GM23248 (cell line): ENCODE results near the gene SYNDIG1. TPM values are rescaled to one million over a fixed set of nuclear protein-coding genes. Genes with fewer than 3 reads are reported as not detected.

Source experiments
- DNase-seq: peaks from one replicate; pipeline ENCODE4 v3.0.0-alpha.2; 2015
- H2AFZ ChIP-seq: fragments of 200-600 bp; sonication (generic); 2 replicates; pipeline ENCODE4 v1.6.1; 2016; ENCODE audit warnings: antibody characterized with exemption
- H3F3A ChIP-seq: fragments of 200-600 bp; sonication (generic); 2 replicates; pipeline ENCODE4 v1.6.1; 2016; ENCODE audit warnings: mild to moderate bottlenecking, antibody characterized with exemption, mixed run types; ENCODE audit not compliant: insufficient read depth
- H3K27ac ChIP-seq: fragments of 200-600 bp; sonication (generic); 2 replicates; pipeline ENCODE4 v1.5.1; 2016; ENCODE audit warnings: mild to moderate bottlenecking
- H3K27me3 ChIP-seq: fragments of 200-600 bp; sonication (generic); replicated peaks from 2 replicates; pipeline ENCODE4 v1.6.1; 2016; ENCODE audit warnings: mild to moderate bottlenecking; ENCODE audit not compliant: insufficient read depth
- H3K36me3 ChIP-seq: fragments of 200-600 bp; sonication (generic); 2 replicates; pipeline ENCODE4 v1.6.1; 2016; ENCODE audit warnings: low read depth, mild to moderate bottlenecking
- H3K4me1 ChIP-seq: fragments of 200-600 bp; sonication (generic); 2 replicates; pipeline ENCODE4 v1.6.1; 2016; ENCODE audit warnings: mild to moderate bottlenecking; ENCODE audit not compliant: insufficient read depth
- H3K4me2 ChIP-seq: fragments of 200-600 bp; sonication (generic); one replicate; pipeline ENCODE4 v1.6.1; 2016; ENCODE audit warnings: mild to moderate bottlenecking; ENCODE audit not compliant: unreplicated experiment
- H3K4me3 ChIP-seq: fragments of 200-600 bp; sonication (generic); 2 replicates; pipeline ENCODE4 v1.5.1; 2016; ENCODE audit warnings: mild to moderate bottlenecking
- H3K79me2 ChIP-seq: fragments of 200-600 bp; sonication (generic); 2 replicates; pipeline ENCODE4 v1.6.1; 2016; ENCODE audit warnings: mild to moderate bottlenecking; ENCODE audit not compliant: insufficient read depth
- H3K9ac ChIP-seq: fragments of 200-600 bp; sonication (generic); 2 replicates; pipeline ENCODE4 v1.6.1; 2016; ENCODE audit warnings: mild to moderate bottlenecking
- H3K9me2 ChIP-seq: fragments of 200-600 bp; sonication (generic); 2 replicates; pipeline ENCODE4 v1.6.1; 2016; ENCODE audit warnings: mixed run types, mild to moderate bottlenecking, moderate library complexity; ENCODE audit not compliant: insufficient read depth
- H3K9me3 ChIP-seq: fragments of 200-600 bp; sonication (generic); one replicate; pipeline ENCODE4 v1.6.1; 2017; ENCODE audit warnings: low read depth
- H4K20me1 ChIP-seq: fragments of 200-600 bp; sonication (generic); 2 replicates; pipeline ENCODE4 v1.6.0; 2016; ENCODE audit not compliant: insufficient read depth
- EZH2 ChIP-seq: fragments of 200-600 bp; sonication (generic); IDR thresholded peaks from 2 replicates; pipeline ENCODE4 v1.6.1; 2018; ENCODE audit warnings: antibody characterized with exemption, mild to moderate bottlenecking; ENCODE audit not compliant: insufficient read depth, poor library complexity, severe bottlenecking
- EZH2phosphoT487 ChIP-seq: fragments of 200-600 bp; sonication (generic); IDR thresholded peaks from 2 replicates; pipeline ENCODE4 v1.6.1; 2018; ENCODE audit warnings: antibody characterized with exemption, moderate library complexity, mild to moderate bottlenecking, low read depth; ENCODE audit not compliant: insufficient read depth
- WGBS, 2 experiments: methylation state at CpG; one replicate each; pipeline ENCODE4 v1.1.6; 2015 to 2017; ENCODE audit warnings: low lambda C conversion rate in 2 of 2, low coverage in 1 of 2; ENCODE audit errors: missing lambda C conversion rate in 2 of 2; 5-methylcytosine and 5-hydroxymethylcytosine counted together
- in situ Hi-C: fragments of 300-500 bp; cut with MboI; formaldehyde crosslinking; loops from 2 replicates; pipeline ENCODE4 v1.15.0; 2020
- polyA plus RNA-seq: library from polyadenylated mRNA; unstranded; fragments of >200 nt; fragmentation: Nextera tagmentation; extraction: Ambion mirVana; gene quantifications from 2 replicates; pipeline ENCODE4 v1.2.1, GENCODE V29; 2016
- total RNA-seq: library from RNA; depleted of rRNA; stranded (reverse); fragments of >200 nt; shearing (Covaris generic); gene quantifications from 2 replicates; pipeline ENCODE4 v1.2.3, GENCODE V29; 2014

Gene SYNDIG1
- total and polyA plus RNA-seq, 2 experiments from 2014 or later, result 1.6 to 2.6 TPM

- in situ Hi-C loops, result no loop called here
- no peaks in the 10 kb centered on the region for H3K79me2 ChIP-seq
- peak overlapping the region; percentile 64 for H3K27ac ChIP-seq
These were observed 165.4 kb downstream of the SYNDIG1 start for GRCh38 chr20:24634855-24635254.

GRCh38 chr20:24636626-24637025 is 167.2 kb downstream of the SYNDIG1 start:
- H3K4me2 ChIP-seq, result no peak overlapping the region
- no peak overlapping the region for H3K9ac ChIP-seq
- H3K36me3 ChIP-seq, result no peaks in the 10 kb centered on the region
- H3K9me3 ChIP-seq, result no peaks in the 10 kb centered on the region
- no peaks in the 10 kb centered on the region for H3K9me2 ChIP-seq
- H4K20me1 ChIP-seq, result no peaks in the 10 kb centered on the region
- no peaks in the 10 kb centered on the region for H3K27me3 ChIP-seq
- H2AFZ ChIP-seq, result no peak overlapping the region
- no peak overlapping the region for H3K27ac ChIP-seq
- no peaks in the 10 kb centered on the region for H3K79me2 ChIP-seq
- WGBS, 2 experiments, result 93 to 98% methylated on average over 2 of the region's 2 CpGs
- no peak overlapping the region for H3K4me3 ChIP-seq
- TF ChIP-seq EZH2phosphoT487 (no peak), EZH2 (no peak)
- peaks cover 9% of the 10 kb centered on the region for H3F3A ChIP-seq
- no peak for DNase-seq
- in situ Hi-C loops, result no loop called here
- H3K4me1 ChIP-seq, result peaks cover 6% of the 10 kb centered on the region

More at GRCh38 chr20:24634855-24635254, 165.4 kb downstream of the SYNDIG1 start:
- Histone ChIP-seq H3K4me3 (peak overlapping the region; percentile 48), H3K9me3 (no peaks in the 10 kb centered on the region), H3K9me2 (no peaks in the 10 kb centered on the region), H3K36me3 (no peaks in the 10 kb centered on the region), H3K4me1 (peaks cover 6% of the 10 kb centered on the region), H3F3A (peaks cover 9% of the 10 kb centered on the region), H2AFZ (peak overlapping the region; percentile 62), H3K27me3 (no peaks in the 10 kb centered on the region), H4K20me1 (no peaks in the 10 kb centered on the region), H3K9ac (peak overlapping the region; percentile 52), H3K4me2 (peak overlapping the region; percentile 54)
- peak; percentile 95 for DNase-seq
- TF ChIP-seq EZH2phosphoT487, result no peak
- no peak for TF ChIP-seq EZH2
- 11% methylated on average over 8 to 9 of the region's 9 CpGs for WGBS, 2 experiments

GRCh38 chr20:24637087-24637486 is 167.7 kb downstream of the SYNDIG1 start:
- no peak overlapping the region for H2AFZ ChIP-seq
- no peaks in the 10 kb centered on the region for H3K36me3 ChIP-seq
- no peak overlapping the region for H3K27ac ChIP-seq
- DNase-seq, result no peak
- H3K9me3 ChIP-seq, result no peaks in the 10 kb centered on the region
- no peaks in the 10 kb centered on the region for H3K79me2 ChIP-seq
- in situ Hi-C loops, result no loop called here
- H3K27me3 ChIP-seq, result no peaks in the 10 kb centered on the region
- peaks cover 9% of the 10 kb centered on the region for H3F3A ChIP-seq
- no peaks in the 10 kb centered on the region for H4K20me1 ChIP-seq
- TF ChIP-seq EZH2phosphoT487 (no peak), EZH2 (no peak)
- 89 to 92% methylated on average over 4 of the region's 4 CpGs for WGBS, 2 experiments
- no peak overlapping the region for H3K9ac ChIP-seq
- no peaks in the 10 kb centered on the region for H3K9me2 ChIP-seq
- peaks cover 6% of the 10 kb centered on the region for H3K4me1 ChIP-seq
- no peak overlapping the region for H3K4me3 ChIP-seq
- H3K4me2 ChIP-seq, result no peak overlapping the region

- no peaks in the 10 kb centered on the region for H4K20me1 ChIP-seq
- DNase-seq, result no peak
- H3F3A ChIP-seq, result peaks cover 9% of the 10 kb centered on the region
- 73 to 75% methylated on average over 6 of the region's 6 CpGs for WGBS, 2 experiments
- no peaks in the 10 kb centered on the region for H3K9me2 ChIP-seq
- H3K4me3 ChIP-seq, result no peak overlapping the region
- no peak overlapping the region for H3K9ac ChIP-seq
- in situ Hi-C loops, result no loop called here
- no peaks in the 10 kb centered on the region for H3K27me3 ChIP-seq
- H3K9me3 ChIP-seq, result no peaks in the 10 kb centered on the region
- H2AFZ ChIP-seq, result no peak overlapping the region
- peaks cover 6% of the 10 kb centered on the region for H3K4me1 ChIP-seq
- H3K79me2 ChIP-seq, result no peaks in the 10 kb centered on the region
- no peak overlapping the region for H3K4me2 ChIP-seq
- TF ChIP-seq EZH2 (no peak), EZH2phosphoT487 (no peak)
- no peak overlapping the region for H3K27ac ChIP-seq
- no peaks in the 10 kb centered on the region for H3K36me3 ChIP-seq
These were observed 168.5 kb downstream of the SYNDIG1 start for GRCh38 chr20:24637941-24638340.
